B cell (primary cell): ENCODE results near the gene CAMTA1.

Experiments used
- EZH2 ChIP-seq: IDR thresholded peaks from 2 replicates; pipeline ENCODE4 v1.6.1; 2012; ENCODE audit warnings: borderline replicate concordance, low read depth, mild to moderate bottlenecking, moderate library complexity, low read length; ENCODE audit not compliant: insufficient read depth, poor library complexity, severe bottlenecking
- TF ChIP-seq, protein P1 (sequence below): fragments of 200-600 bp; IDR thresholded peaks from one replicate; pipeline ENCODE4 v1.8.0; 2022; ENCODE audit warnings: antibody characterized with exemption, mild to moderate bottlenecking

DNA sequence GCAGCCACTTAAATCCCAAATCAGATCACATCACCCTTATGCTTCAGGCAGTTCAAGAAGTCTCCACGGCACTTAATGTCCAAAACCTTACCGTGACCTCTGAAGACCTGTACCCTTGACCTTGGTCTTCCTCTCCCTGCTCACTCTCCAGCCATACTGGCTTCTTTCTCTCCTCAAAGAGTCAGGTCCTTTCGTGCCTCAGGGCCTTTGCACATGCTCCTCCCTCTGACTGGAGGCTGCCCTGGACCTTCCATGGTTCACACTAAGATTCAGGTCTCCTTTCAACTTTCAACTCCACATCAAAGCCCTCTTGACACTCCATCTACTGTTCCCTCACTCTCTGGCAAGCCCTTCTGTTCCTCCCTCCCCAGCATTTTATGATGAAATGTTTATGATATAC is 695.9 kb downstream of the CAMTA1 start:
- TF ChIP-seq, protein P1, sequence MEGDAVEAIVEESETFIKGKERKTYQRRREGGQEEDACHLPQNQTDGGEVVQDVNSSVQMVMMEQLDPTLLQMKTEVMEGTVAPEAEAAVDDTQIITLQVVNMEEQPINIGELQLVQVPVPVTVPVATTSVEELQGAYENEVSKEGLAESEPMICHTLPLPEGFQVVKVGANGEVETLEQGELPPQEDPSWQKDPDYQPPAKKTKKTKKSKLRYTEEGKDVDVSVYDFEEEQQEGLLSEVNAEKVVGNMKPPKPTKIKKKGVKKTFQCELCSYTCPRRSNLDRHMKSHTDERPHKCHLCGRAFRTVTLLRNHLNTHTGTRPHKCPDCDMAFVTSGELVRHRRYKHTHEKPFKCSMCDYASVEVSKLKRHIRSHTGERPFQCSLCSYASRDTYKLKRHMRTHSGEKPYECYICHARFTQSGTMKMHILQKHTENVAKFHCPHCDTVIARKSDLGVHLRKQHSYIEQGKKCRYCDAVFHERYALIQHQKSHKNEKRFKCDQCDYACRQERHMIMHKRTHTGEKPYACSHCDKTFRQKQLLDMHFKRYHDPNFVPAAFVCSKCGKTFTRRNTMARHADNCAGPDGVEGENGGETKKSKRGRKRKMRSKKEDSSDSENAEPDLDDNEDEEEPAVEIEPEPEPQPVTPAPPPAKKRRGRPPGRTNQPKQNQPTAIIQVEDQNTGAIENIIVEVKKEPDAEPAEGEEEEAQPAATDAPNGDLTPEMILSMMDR: no peak
- no peak for TF ChIP-seq EZH2
